SU-DHL-6 (cell line): Measurements from ENCODE around the gene POLD4.

Experiments used
- CTCF ChIP-seq: fragments of 200-600 bp; sonication (generic); IDR thresholded peaks from one replicate; pipeline ENCODE4 v1.5.1; 2017; ENCODE audit warnings: antibody characterized with exemption, mild to moderate bottlenecking, low read length, moderate library complexity; ENCODE audit not compliant: insufficient read depth, poor library complexity, severe bottlenecking
- EZH2phosphoT487 ChIP-seq: fragments of 200-600 bp; sonication (generic), shearing (Covaris generic); conservative IDR thresholded peaks from 2 replicates; pipeline ENCODE4 v1.6.1; 2018; ENCODE audit warnings: mild to moderate bottlenecking, antibody characterized with exemption, low read length, moderate library complexity, mixed read lengths

- TF ChIP-seq CTCF (no peak), EZH2phosphoT487 (no peak)
Measured at GRCh38 chr11:67400251-67400941, 47.0 kb upstream of the POLD4 start.
